ENCODE results near the gene ANO4. TPM values are rescaled to one million over a fixed set of nuclear protein-coding genes. Genes with fewer than 3 reads are reported as not detected.

ANO4 gene
- total RNA-seq, 1 donor from 2014 or later = 7.3 TPM

- no peak for TF ChIP-seq CTCF (conservative IDR thresholded peaks at IDR 0.05)
- DNase-seq (ENCODE audit: extremely low spot score, unreplicated experiment) = no peak
- Mint-ChIP-seq H3K4me1 (ENCODE audit: unreplicated experiment) (peaks cover 21% of the 10 kb centered on the region), H3K9me3 (no peaks in the 10 kb centered on the region), H3K27me3 (no peaks in the 10 kb centered on the region), H3K4me3 (no peak overlapping the region), H3K36me3 (no peaks in the 10 kb centered on the region), H3K27ac (no peak overlapping the region)
These were observed 253.1 kb downstream of the ANO4 start for GRCh38 chr12:101047652-101048051.

- DNase-seq (ENCODE audit: extremely low spot score, unreplicated experiment) = no peak
- H3K36me3 Mint-ChIP-seq = no peaks in the 10 kb centered on the region
- H3K9me3 Mint-ChIP-seq = no peaks in the 10 kb centered on the region
- H3K4me1 Mint-ChIP-seq (ENCODE audit: unreplicated experiment) = peaks cover 18% of the 10 kb centered on the region
- H3K4me3 Mint-ChIP-seq = no peak overlapping the region
- no peak overlapping the region for H3K27ac Mint-ChIP-seq
- TF ChIP-seq CTCF (conservative IDR thresholded peaks at IDR 0.05) = no peak
- no peaks in the 10 kb centered on the region for H3K27me3 Mint-ChIP-seq
These were observed 256.1 kb downstream of the ANO4 start for GRCh38 chr12:101050631-101051030.

- no peak for TF ChIP-seq CTCF (conservative IDR thresholded peaks at IDR 0.05)
- Mint-ChIP-seq H3K36me3 (no peaks in the 10 kb centered on the region), H3K27me3 (no peaks in the 10 kb centered on the region), H3K4me1 (ENCODE audit: unreplicated experiment) (peaks cover 18% of the 10 kb centered on the region), H3K9me3 (no peaks in the 10 kb centered on the region), H3K27ac (no peak overlapping the region), H3K4me3 (no peak overlapping the region)
- DNase-seq (ENCODE audit: extremely low spot score, unreplicated experiment) = no peak
These were observed 256.6 kb downstream of the ANO4 start for GRCh38 chr12:101051151-101051550.

- no peaks in the 10 kb centered on the region for H3K36me3 Mint-ChIP-seq
- no peaks in the 10 kb centered on the region for H3K27me3 Mint-ChIP-seq
- H3K27ac Mint-ChIP-seq = peak overlapping the region; percentile 54
- no peak for DNase-seq (ENCODE audit: extremely low spot score, unreplicated experiment)
- peaks cover 18% of the 10 kb centered on the region for H3K4me1 Mint-ChIP-seq (ENCODE audit: unreplicated experiment)
- peak overlapping the region; percentile 1 for H3K4me3 Mint-ChIP-seq
- TF ChIP-seq CTCF (conservative IDR thresholded peaks at IDR 0.05) = no peak
- no peaks in the 10 kb centered on the region for H3K9me3 Mint-ChIP-seq
These were observed 257.4 kb downstream of the ANO4 start for GRCh38 chr12:101051901-101052550.

GRCh38 chr12:101053203-101053602 is 258.6 kb downstream of the ANO4 start:
- Mint-ChIP-seq H3K4me1 (ENCODE audit: unreplicated experiment) (peaks cover 18% of the 10 kb centered on the region), H3K27ac (no peak overlapping the region)
- no peak for TF ChIP-seq CTCF (conservative IDR thresholded peaks at IDR 0.05)

More at GRCh38 chr12:101053203-101053602, 258.6 kb downstream of the ANO4 start:
- no peak for DNase-seq (ENCODE audit: extremely low spot score, unreplicated experiment)
- Mint-ChIP-seq H3K9me3 (no peaks in the 10 kb centered on the region), H3K27me3 (no peaks in the 10 kb centered on the region), H3K4me3 (no peak overlapping the region), H3K36me3 (no peaks in the 10 kb centered on the region)

Measured in type B pancreatic cell (in vitro differentiated cells).